ENCODE data around the gene TAS2R40.

The TAS2R40 gene

GRCh38 chr7:143269251-143269650, 47.4 kb downstream of the TAS2R40 start:
- TF ChIP-seq CTCF (conservative IDR thresholded peaks at IDR 0.05; ENCODE audit: low read length), result no peak
- no peak for DNase-seq (ENCODE audit: low read depth)
- no peak overlapping the region for H3K4me3 ChIP-seq (ENCODE audit: low read length)

GRCh38 chr7:143271240-143271639, 49.4 kb downstream of the TAS2R40 start:
- no peak for TF ChIP-seq CTCF (conservative IDR thresholded peaks at IDR 0.05; ENCODE audit: low read length)
- DNase-seq (ENCODE audit: low read depth), result no peak

More at GRCh38 chr7:143271240-143271639, 49.4 kb downstream of the TAS2R40 start:
- no peak overlapping the region for H3K4me3 ChIP-seq (ENCODE audit: low read length)
